Thymus (tissue), 11 donors: ENCODE results near the gene TM4SF18. TPM values are rescaled to one million over a fixed set of nuclear protein-coding genes. Genes with fewer than 3 reads are reported as not detected.

Experiments used
- DNase-seq, 9 donors: peaks; one replicate each; pipeline ENCODE4 v3.0.0-alpha.2; 2013; ENCODE audit warnings: low spot score in 9 of 9, low read depth in 6 of 9, missing footprints in 1 of 9
- H3K27ac ChIP-seq, 2 donors: one replicate each; pipeline ENCODE4 v1.5.1; 2013; ENCODE audit warnings: control low read depth in 1 of 2, low read depth in 1 of 2, low read length in 1 of 2, mild to moderate bottlenecking in 1 of 2, moderate library complexity in 1 of 2
- H3K27me3 ChIP-seq, 2 donors: one replicate each; pipeline ENCODE4 v1.5.1; 2013; ENCODE audit warnings: low read length in 1 of 2; ENCODE audit not compliant: control insufficient read depth in 2 of 2, insufficient read depth in 1 of 2
- H3K36me3 ChIP-seq, 2 donors: one replicate each; pipeline ENCODE4 v1.5.1; 2013; ENCODE audit warnings: low read length in 1 of 2, mild to moderate bottlenecking in 1 of 2, moderate library complexity in 1 of 2; ENCODE audit not compliant: control insufficient read depth in 2 of 2, insufficient read depth in 2 of 2
- H3K4me1 ChIP-seq, 2 donors: one replicate each; pipeline ENCODE4 v1.5.1; 2013; ENCODE audit warnings: low read length in 2 of 2; ENCODE audit not compliant: control insufficient read depth in 2 of 2, insufficient read depth in 2 of 2
- H3K4me3 ChIP-seq, 2 donors: one replicate each; pipeline ENCODE4 v1.5.1; 2013; ENCODE audit warnings: low read length in 2 of 2, control low read depth in 1 of 2, mild to moderate bottlenecking in 1 of 2
- H3K9me3 ChIP-seq, 2 donors: one replicate each; pipeline ENCODE4 v1.5.1; 2013; ENCODE audit warnings: low read length in 1 of 2, mild to moderate bottlenecking in 1 of 2; ENCODE audit not compliant: control insufficient read depth in 2 of 2, insufficient read depth in 1 of 2
- WGBS: extraction: QIAGEN DNeasy Blood & Tissue Kit; methylation state at CpG from one replicate; pipeline ENCODE4 v1.1.7; 2013; 5-methylcytosine and 5-hydroxymethylcytosine counted together
- polyA plus RNA-seq: library from polyadenylated mRNA; stranded (reverse); fragments of 200-250 nt; gene quantifications from one replicate; pipeline ENCODE4 v1.2.3, GENCODE V29; 2013
- total RNA-seq: library from RNA; stranded (reverse); fragments of 120-200 nt; gene quantifications from one replicate; pipeline ENCODE4 v1.2.4, GENCODE V29; 2013
- donor health status: healthy.

Gene TM4SF18
- total and polyA plus RNA-seq, 2 donors: 0.66 to 3.2 TPM

GRCh38 chr3:149282836-149283235 lies 50.6 kb downstream of the TM4SF18 start:
- H3K4me3 ChIP-seq: no peak overlapping the region
- no peaks in the 10 kb centered on the region for H3K9me3 ChIP-seq
- H3K27me3 ChIP-seq: no peaks in the 10 kb centered on the region
- H3K36me3 ChIP-seq: no peaks in the 10 kb centered on the region
- H3K27ac ChIP-seq: no peak overlapping the region
- DNase-seq: no peak
- no peaks in the 10 kb centered on the region for H3K4me1 ChIP-seq

- peaks cover 2% of the 10 kb centered on the region in 2 donors for H3K4me1 ChIP-seq
- whole genome bisulfite sequencing: 94% methylated on average over 1 of the region's 1 CpG
- no peaks in the 10 kb centered on the region for H3K36me3 ChIP-seq
- no peak overlapping the region for H3K4me3 ChIP-seq
- no peaks in the 10 kb centered on the region for H3K9me3 ChIP-seq
- peak in 1 of 9 donors; percentile 10 for DNase-seq
- no peaks in the 10 kb centered on the region for H3K27me3 ChIP-seq
- no peak overlapping the region for H3K27ac ChIP-seq
These were observed 51.1 kb downstream of the TM4SF18 start for GRCh38 chr3:149282322-149282721.

DNA sequence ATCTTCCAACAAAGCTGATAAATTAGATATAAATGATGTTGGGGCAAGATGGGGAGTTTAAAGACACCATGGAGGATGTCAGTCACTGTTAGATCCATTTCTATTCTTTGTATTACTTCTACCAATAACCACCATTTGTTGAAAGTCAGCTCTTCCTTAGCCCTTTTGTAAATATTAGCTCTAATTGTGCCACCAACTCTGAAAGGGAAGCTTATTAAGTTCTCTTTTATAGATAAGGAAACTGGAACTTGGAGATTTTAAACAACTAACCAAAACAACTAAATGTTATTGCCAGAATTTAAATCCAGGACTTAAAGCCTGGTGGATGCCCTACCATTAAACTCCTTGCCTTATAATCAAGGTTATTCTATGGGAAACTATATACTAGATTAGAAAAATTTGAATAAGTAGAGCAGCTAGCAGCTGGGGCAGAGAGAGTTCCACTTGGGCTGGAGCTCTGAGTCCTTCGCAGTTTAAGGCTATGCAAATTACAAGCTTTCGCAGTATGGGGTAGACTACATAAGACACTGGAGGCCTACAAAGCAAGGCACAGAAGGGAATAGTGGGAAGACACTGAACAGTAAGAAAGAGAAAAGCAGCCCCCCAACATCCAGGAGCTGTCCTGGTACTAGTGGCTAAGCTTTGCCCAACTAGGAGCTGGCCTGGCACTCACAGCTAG lies 52.6 kb downstream of the TM4SF18 start:
- 98% methylated on average over 2 of the region's 2 CpGs for WGBS
- Histone ChIP-seq H3K9me3 (no peaks in the 10 kb centered on the region), H3K4me3 (no peak overlapping the region), H3K36me3 (no peaks in the 10 kb centered on the region), H3K4me1 (peaks cover 6 to 10% of the 10 kb centered on the region in 2 donors), H3K27me3 (no peaks in the 10 kb centered on the region), H3K27ac (no peak overlapping the region)
- no peak for DNase-seq

DNA sequence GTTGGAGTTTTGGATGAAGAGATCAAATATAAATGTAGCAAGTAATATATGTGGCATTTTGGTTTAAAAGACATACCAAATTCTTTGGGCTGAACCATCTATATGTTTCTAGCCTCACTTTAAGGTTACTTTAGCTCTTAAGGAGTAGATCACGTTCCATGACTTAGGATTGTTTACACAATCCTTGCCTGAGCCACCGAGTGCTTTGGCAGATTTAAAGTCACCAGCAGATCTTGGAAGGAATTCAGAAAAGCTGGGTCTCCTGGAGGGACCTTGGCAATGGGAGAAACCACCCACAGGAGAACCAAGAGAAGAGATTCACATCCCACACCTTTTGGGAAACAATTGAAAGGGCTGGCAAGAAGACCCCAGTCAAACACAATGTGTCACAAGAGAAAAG lies 54.5 kb downstream of the TM4SF18 start:
- peaks cover 6 to 10% of the 10 kb centered on the region in 2 donors for H3K4me1 ChIP-seq

DNA sequence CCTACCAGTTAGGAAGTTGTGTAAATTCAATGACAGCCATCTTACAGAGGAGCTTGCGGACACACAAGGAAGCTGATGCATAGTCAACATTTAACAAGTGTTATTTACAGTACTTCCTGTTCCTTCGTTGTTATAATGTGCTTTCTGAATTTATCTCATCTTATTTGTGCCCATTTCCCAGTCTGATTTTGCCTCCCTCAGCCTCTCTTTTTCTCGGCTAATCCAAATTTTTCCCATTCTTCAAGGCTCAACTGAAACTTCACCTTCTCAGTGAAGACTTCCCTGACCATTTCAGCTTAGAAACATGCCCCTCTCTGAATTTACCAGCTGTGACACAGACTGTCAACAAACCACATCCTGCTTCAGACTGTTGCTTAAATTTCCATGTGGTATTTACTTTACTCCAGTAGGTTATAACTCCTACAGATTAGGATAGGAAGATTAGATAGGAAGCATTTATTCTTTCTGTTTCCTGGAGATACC lies 56.1 kb downstream of the TM4SF18 start:
- WGBS: 17% methylated on average over 3 of the region's 3 CpGs
- peak overlapping the region; percentile 86 to 91 for H3K27ac ChIP-seq
- peak; percentile 39 to 88 (median 71) for DNase-seq
- peak overlapping the region; percentile 8 to 26 for H3K4me3 ChIP-seq
- no peaks in the 10 kb centered on the region for H3K36me3 ChIP-seq
- H3K27me3 ChIP-seq: no peaks in the 10 kb centered on the region
- no peaks in the 10 kb centered on the region for H3K9me3 ChIP-seq
- H3K4me1 ChIP-seq: peaks cover 6 to 10% of the 10 kb centered on the region in 2 donors

More for the DNA sequence above, 54.5 kb downstream of the TM4SF18 start:
- no peak for DNase-seq
- H3K4me3 ChIP-seq: no peak overlapping the region
- H3K9me3 ChIP-seq: no peaks in the 10 kb centered on the region
- H3K36me3 ChIP-seq: no peaks in the 10 kb centered on the region
- no peaks in the 10 kb centered on the region for H3K27me3 ChIP-seq
- no peak overlapping the region for H3K27ac ChIP-seq
- WGBS: 96% methylated on average over 2 of the region's 2 CpGs

DNA sequence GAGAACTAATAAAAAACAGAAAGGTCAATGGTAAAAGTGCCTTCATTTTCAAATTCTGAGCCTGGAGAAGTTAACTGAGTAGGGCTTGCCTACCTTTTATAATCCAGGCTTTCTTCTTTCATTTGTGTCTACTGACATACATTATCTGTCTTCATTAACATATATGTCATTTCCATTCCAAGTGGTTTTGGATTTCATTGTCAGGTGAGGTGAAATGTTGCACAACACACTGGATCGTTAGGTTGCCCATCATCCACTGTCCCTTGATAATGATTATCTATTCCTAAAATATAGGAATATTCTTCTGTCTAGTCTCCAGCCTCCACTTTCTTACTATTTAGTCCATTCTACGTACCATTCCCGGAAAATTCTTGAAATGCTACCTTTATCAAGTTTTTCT lies 56.8 kb downstream of the TM4SF18 start:
- Histone ChIP-seq H3K4me1 (peaks cover 6 to 10% of the 10 kb centered on the region in 2 donors), H3K27ac (peak overlapping the region in 1 of 2 donors; percentile 91)

DNA sequence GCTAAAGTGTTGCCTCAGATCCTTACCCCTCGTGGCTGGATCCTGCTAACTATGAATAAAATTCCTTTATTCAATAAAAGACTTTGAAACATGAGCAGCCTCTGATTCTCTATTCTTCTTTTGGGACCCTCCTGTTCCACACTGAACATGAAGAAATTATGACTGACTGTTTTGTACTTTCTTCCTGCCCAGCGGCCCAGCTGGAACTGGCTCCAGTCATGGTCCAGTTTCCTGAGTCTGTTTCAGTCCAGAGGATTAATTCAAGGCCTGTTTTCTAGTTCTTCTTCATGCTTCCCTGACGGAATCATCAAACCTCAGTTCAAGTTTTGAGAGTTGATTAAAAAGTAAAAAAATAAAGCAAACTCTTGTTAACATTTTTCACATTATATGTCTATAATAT lies 59.2 kb downstream of the TM4SF18 start:
- WGBS: 77% methylated on average over 3 of the region's 3 CpGs
- H3K36me3 ChIP-seq: no peaks in the 10 kb centered on the region
- no peak overlapping the region for H3K4me3 ChIP-seq
- peaks cover 6 to 10% of the 10 kb centered on the region in 2 donors for H3K4me1 ChIP-seq
- H3K9me3 ChIP-seq: no peaks in the 10 kb centered on the region
- H3K27me3 ChIP-seq: no peaks in the 10 kb centered on the region
- DNase-seq: no peak
- H3K27ac ChIP-seq: no peak overlapping the region

More for the DNA sequence above, 56.8 kb downstream of the TM4SF18 start:
- peak in 1 of 9 donors; percentile 15 for DNase-seq
- no peaks in the 10 kb centered on the region for H3K27me3 ChIP-seq
- no peak overlapping the region for H3K4me3 ChIP-seq
- no peaks in the 10 kb centered on the region for H3K36me3 ChIP-seq
- WGBS: 98% methylated on average over 3 of the region's 3 CpGs
- no peaks in the 10 kb centered on the region for H3K9me3 ChIP-seq

- 50% methylated on average over 4 of the region's 4 CpGs for WGBS
- peaks cover 6 to 10% of the 10 kb centered on the region in 2 donors for H3K4me1 ChIP-seq
- DNase-seq: peak; percentile 36 to 81 (median 53)
- H3K9me3 ChIP-seq: no peaks in the 10 kb centered on the region
- no peak overlapping the region for H3K4me3 ChIP-seq
- no peaks in the 10 kb centered on the region for H3K27me3 ChIP-seq
- no peak overlapping the region for H3K27ac ChIP-seq
- no peaks in the 10 kb centered on the region for H3K36me3 ChIP-seq
These were observed 60.2 kb downstream of the TM4SF18 start for GRCh38 chr3:149273096-149273751.

- Histone ChIP-seq H3K4me1 (peaks cover 0 to 3% of the 10 kb centered on the region in 2 donors), H3K27ac (no peak overlapping the region), H3K9me3 (no peaks in the 10 kb centered on the region), H3K4me3 (no peak overlapping the region), H3K27me3 (no peaks in the 10 kb centered on the region), H3K36me3 (no peaks in the 10 kb centered on the region)
- DNase-seq: no peak
- 97% methylated on average over 6 of the region's 6 CpGs for WGBS
These were observed 61.8 kb downstream of the TM4SF18 start for GRCh38 chr3:149271669-149272068.
